ENCODE data around the gene SNX6. TPM values are rescaled to one million over a fixed set of nuclear protein-coding genes. Genes with fewer than 3 reads are reported as not detected.
"Not testable (repeated sequence)": the region's sequence is repeated elsewhere in the genome, so short reads cannot be mapped to it uniquely, and the experiment has no call there.

Gene SNX6
- total RNA-seq, 1 donor from 2014 or later: 83.9 TPM

DNA sequence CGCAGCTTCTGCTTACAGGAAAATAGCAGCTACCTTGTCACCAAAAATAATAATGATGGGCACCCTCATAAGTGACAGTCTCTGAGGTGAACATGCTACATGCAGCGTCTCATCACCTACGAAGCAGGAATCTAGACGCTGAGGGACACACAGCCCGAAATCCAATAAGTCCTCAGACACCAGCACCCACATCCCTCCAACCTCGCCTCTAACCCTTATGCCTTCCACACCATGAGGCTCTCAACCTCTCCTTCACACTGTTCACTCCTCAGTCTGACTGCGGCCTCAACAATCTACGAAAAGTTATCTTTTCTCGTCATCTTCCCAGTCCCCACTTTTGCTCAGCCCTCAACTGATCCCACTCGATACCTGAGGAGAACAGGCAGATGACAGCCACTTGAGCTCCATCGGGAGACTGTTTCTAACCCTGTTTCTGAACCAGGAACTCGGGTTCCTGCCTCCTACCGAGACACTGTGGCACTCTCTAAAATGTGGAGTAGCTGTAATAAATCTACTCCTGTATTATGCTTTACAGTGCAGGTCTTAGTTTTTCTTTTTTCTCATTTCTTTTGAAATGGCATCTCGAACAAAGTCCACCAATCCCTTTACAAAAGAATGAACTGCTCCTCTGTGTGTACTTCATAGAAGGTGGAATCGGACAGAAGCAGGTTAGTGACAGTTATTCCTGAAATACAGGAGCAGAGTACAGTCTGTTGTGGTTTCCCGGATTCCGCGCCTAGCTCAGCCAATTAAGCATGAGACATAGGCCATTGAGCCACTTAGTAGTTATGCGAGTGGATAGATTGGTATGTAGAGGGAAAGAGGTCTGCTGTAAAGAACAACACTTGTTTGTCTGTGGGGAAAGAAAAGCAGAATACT, 89.5 kb downstream of the SNX6 start:
- Mint-ChIP-seq H3K4me3 (peak overlapping the region; percentile 100), H3K27ac (peak overlapping the region; percentile 99)
- not testable (repeated sequence) for H3K4me1 Mint-ChIP-seq (ENCODE audit: unreplicated experiment); H3K36me3 Mint-ChIP-seq; H3K27me3 Mint-ChIP-seq; H3K9me3 Mint-ChIP-seq
- peak; percentile 8 for DNase-seq (ENCODE audit: extremely low spot score, unreplicated experiment)

DNA sequence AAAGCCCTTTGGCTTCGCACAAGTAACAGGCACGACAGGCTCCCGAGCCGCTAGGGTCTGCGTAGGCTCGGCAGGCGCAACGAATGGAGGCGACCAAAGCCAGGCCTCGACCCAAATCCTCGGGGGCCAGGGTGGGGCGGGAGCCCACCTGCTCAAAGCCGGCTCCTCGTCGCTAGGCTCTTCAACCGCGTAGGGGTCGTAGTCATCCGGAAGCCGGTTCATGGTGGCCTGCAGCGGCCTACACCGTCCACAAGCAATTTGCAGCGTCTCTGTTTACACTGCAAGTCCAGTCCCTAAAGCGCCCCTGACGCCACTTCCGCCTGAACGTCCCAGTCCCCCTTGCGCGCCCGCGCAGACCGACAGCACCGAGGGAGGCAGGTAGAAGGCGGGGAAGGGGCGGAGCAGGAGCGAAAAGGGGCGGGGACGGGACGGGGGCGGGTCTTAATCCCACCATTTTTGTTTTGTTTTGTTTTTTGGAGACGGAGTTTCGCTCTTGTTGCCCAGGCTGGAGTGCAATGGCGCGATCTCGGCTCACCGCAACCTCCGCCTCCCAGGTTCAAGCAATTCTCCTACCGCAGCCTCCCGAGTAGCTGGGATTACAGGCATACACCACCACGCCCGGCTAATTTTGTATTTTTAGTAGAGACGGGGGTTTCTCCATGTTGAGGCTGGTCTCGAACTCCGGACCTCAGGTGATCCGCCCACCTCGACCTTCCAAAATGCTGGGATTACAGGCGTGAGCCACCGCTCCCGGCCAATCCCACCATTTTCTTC, 90.4 kb downstream of the SNX6 start, which contains the start of gene EAPP:
Gene EAPP, minus strand, starts transcription at position 295 of the 774 bp plus-strand sequence. Its CDS starts 73 bp downstream, at position 222.
- Mint-ChIP-seq H3K27me3 (no peaks in the 10 kb centered on the region), H3K4me1 (ENCODE audit: unreplicated experiment) (peaks cover 10% of the 10 kb centered on the region), H3K27ac (peak within 1 kb of the TSS; percentile 99), H3K36me3 (peaks cover 4% of the 10 kb centered on the region), H3K9me3 (no peaks in the 10 kb centered on the region), H3K4me3 (peak within 1 kb of the TSS; percentile 100)
- peak; percentile 95 for DNase-seq (ENCODE audit: extremely low spot score, unreplicated experiment)
- TF ChIP-seq, protein P1, sequence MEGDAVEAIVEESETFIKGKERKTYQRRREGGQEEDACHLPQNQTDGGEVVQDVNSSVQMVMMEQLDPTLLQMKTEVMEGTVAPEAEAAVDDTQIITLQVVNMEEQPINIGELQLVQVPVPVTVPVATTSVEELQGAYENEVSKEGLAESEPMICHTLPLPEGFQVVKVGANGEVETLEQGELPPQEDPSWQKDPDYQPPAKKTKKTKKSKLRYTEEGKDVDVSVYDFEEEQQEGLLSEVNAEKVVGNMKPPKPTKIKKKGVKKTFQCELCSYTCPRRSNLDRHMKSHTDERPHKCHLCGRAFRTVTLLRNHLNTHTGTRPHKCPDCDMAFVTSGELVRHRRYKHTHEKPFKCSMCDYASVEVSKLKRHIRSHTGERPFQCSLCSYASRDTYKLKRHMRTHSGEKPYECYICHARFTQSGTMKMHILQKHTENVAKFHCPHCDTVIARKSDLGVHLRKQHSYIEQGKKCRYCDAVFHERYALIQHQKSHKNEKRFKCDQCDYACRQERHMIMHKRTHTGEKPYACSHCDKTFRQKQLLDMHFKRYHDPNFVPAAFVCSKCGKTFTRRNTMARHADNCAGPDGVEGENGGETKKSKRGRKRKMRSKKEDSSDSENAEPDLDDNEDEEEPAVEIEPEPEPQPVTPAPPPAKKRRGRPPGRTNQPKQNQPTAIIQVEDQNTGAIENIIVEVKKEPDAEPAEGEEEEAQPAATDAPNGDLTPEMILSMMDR (conservative IDR thresholded peaks at IDR 0.05): peak; percentile 18

- no peak for DNase-seq (ENCODE audit: extremely low spot score, unreplicated experiment)
- Mint-ChIP-seq H3K9me3 (no peaks in the 10 kb centered on the region), H3K4me3 (peak overlapping the region; percentile 100), H3K27me3 (no peaks in the 10 kb centered on the region), H3K27ac (peak overlapping the region; percentile 99), H3K4me1 (ENCODE audit: unreplicated experiment) (peaks cover 10% of the 10 kb centered on the region), H3K36me3 (peaks cover 4% of the 10 kb centered on the region)
- TF ChIP-seq, protein P1 (conservative IDR thresholded peaks at IDR 0.05): no peak
These were observed 91.0 kb downstream of the SNX6 start for GRCh38 chr14:34538871-34539406.

GRCh38 chr14:34538096-34538495, 91.9 kb downstream of the SNX6 start:
- Mint-ChIP-seq H3K27ac (peak overlapping the region; percentile 99), H3K4me3 (peak overlapping the region; percentile 100)
- H3K36me3 Mint-ChIP-seq; H3K4me1 Mint-ChIP-seq (ENCODE audit: unreplicated experiment); DNase-seq (ENCODE audit: extremely low spot score, unreplicated experiment); H3K9me3 Mint-ChIP-seq; H3K27me3 Mint-ChIP-seq: not testable (repeated sequence)

DNA sequence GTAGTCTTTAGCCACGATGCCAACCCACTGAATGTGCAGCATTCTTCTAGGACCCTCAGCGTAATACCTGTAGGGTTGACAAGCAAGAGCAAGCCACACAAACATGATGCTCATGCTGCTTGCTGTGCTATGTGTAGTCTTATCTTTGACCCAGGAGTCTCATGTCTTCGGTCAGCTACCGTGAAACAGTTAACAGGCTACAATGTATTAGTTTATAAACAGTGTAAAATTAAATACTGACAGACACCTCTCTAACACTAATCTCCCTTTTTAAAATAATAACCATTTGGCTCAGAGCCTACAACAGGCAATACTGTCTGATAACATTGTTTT, 92.3 kb downstream of the SNX6 start:
- H3K27me3 Mint-ChIP-seq: no peaks in the 10 kb centered on the region
- peaks cover 10% of the 10 kb centered on the region for H3K4me1 Mint-ChIP-seq (ENCODE audit: unreplicated experiment)
- TF ChIP-seq, protein P1 (conservative IDR thresholded peaks at IDR 0.05): no peak
- peaks cover 10% of the 10 kb centered on the region for H3K36me3 Mint-ChIP-seq
- H3K4me3 Mint-ChIP-seq: peak overlapping the region; percentile 65
- peak overlapping the region; percentile 39 for H3K27ac Mint-ChIP-seq
- no peaks in the 10 kb centered on the region for H3K9me3 Mint-ChIP-seq
- no peak for DNase-seq (ENCODE audit: extremely low spot score, unreplicated experiment)

DNA sequence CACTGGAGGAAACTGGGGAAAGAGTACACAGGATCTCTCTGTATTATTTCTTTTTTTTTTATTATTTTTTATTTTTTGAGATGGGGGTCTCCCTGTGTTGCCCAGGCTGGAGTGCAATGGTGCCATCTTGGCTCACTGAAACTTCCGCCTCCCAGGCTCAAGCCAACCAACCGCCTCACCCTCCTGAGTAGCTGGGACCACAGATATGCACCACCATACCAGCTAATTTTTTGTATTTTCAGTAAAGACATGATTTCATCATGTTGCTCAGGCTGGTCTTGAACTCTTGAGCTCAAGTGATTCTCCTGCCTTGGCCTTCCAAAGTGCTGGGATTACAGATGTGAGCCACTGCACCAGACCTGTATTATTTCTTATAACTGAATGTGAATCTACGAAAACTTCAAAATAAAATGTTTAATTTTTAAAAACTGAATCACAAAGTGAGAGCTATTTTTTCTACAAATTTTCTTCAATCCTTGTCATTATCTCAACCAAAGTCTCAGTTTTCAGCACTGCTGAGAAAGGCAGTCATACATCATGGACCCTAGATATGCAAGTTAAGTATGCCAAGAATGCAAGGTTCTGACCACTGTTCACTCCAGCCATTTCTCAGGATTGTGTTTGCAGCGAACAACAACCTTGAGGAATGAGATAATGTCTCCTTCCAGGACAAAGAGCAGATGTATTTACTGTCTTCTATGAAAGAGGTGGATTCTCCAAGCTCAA, 92.8 kb downstream of the SNX6 start:
- H3K9me3 Mint-ChIP-seq: no peaks in the 10 kb centered on the region
- peaks cover 10% of the 10 kb centered on the region for H3K36me3 Mint-ChIP-seq
- peak overlapping the region; percentile 39 for H3K27ac Mint-ChIP-seq
- H3K27me3 Mint-ChIP-seq: no peaks in the 10 kb centered on the region
- DNase-seq (ENCODE audit: extremely low spot score, unreplicated experiment): no peak
- TF ChIP-seq, protein P1 (conservative IDR thresholded peaks at IDR 0.05): no peak
- peak overlapping the region; percentile 65 for H3K4me3 Mint-ChIP-seq
- peaks cover 10% of the 10 kb centered on the region for H3K4me1 Mint-ChIP-seq (ENCODE audit: unreplicated experiment)
